A549 (cell line): ENCODE data around the gene EPN1. TPM values are rescaled to one million over a fixed set of nuclear protein-coding genes. Genes with fewer than 3 reads are reported as not detected.
"Not testable (repeated sequence)": the region's sequence is repeated elsewhere in the genome, so short reads cannot be mapped to it uniquely, and the experiment has no call there.

Experiments used
- ATAC-seq, 2 experiments: fragments of 200-7000 bp in 1 of 2; fragments of >200 bp in 1 of 2; cut with Nextera tagmentation in 1 of 2; cut with Tn5 transposase in 1 of 2; 3 replicates each; pipeline versions ENCODE4 v1.8.0 to v1.9.1; 2018 to 2020; ENCODE audit warnings: mild to moderate bottlenecking in 1 of 2, moderate library complexity in 1 of 2
- CTCF ChIA-PET: fragments of 300-600 bp; sonication (Branson Sonifier 250); formaldehyde crosslinking; extraction: SDS; loops from one replicate; lab custom pipeline; 2021; ENCODE audit warnings: antibody characterized with exemption, inconsistent platforms; lab: Yijun Ruan, JAX
- POLR2A ChIA-PET: fragments of 350-600 bp; formaldehyde crosslinking; extraction: SDS; loops from one replicate; lab custom pipeline; 2021; ENCODE audit warnings: antibody characterized with exemption, inconsistent platforms; lab: Yijun Ruan, JAX
- DNase-seq, 2 experiments: peaks; one replicate each; pipeline versions ENCODE4 v3.0.0 to v3.0.0-alpha.2; 2011 to 2016; ENCODE audit warnings: low read depth in 1 of 2, low spot score in 1 of 2
- FAIRE-seq: peaks from 2 replicates; lab custom pipeline; 2011; peaks lifted over from hg19 to GRCh38; lab: Jason Lieb, UNC
- H3K27ac ChIP-seq, 2 experiments: fragments of >200 bp; sonication (Bioruptor Twin); formaldehyde crosslinking; 3 replicates each; pipeline ENCODE4 v1.5.1; 2016 to 2017
- H3K4me1 ChIP-seq: fragments of >200 bp; sonication (Bioruptor Twin); formaldehyde crosslinking; 3 replicates; pipeline ENCODE4 v1.6.1; 2016
- H3K4me2 ChIP-seq: fragments of >200 bp; sonication (Bioruptor Twin); formaldehyde crosslinking; 3 replicates; pipeline ENCODE4 v1.6.1; 2016
- H3K4me3 ChIP-seq: fragments of >200 bp; sonication (Bioruptor Twin); formaldehyde crosslinking; 3 replicates; pipeline ENCODE4 v1.5.1; 2016
- H3K9me3 ChIP-seq: fragments of >200 bp; sonication (Bioruptor Twin); formaldehyde crosslinking; 3 replicates; pipeline ENCODE4 v1.6.1; 2016
- CBX2 ChIP-seq: fragments of 200-600 bp; sonication (generic); IDR thresholded peaks from 2 replicates; pipeline ENCODE4 v1.6.1; 2016; ENCODE audit warnings: low read depth, mild to moderate bottlenecking, borderline replicate concordance
- CBX8 ChIP-seq: fragments of 200-600 bp; sonication (generic); IDR thresholded peaks from 2 replicates; pipeline ENCODE4 v1.6.1; 2016
- CEBPB ChIP-seq, 2 experiments: fragments of >200 bp in 1 of 2; sonication (Bioruptor Twin) in 1 of 2; formaldehyde crosslinking in 1 of 2; IDR thresholded peaks; 2 replicates each; pipeline ENCODE4 v1.6.1; 2012 to 2016
- CHD4 ChIP-seq: fragments of 200-600 bp; sonication (generic); IDR thresholded peaks from 2 replicates; pipeline ENCODE4 v1.6.1; 2016; ENCODE audit warnings: antibody characterized with exemption, mild to moderate bottlenecking, borderline replicate concordance
- EHF ChIP-seq: fragments of 250-450 bp; sonication (Bioruptor Pico); IDR thresholded peaks from 2 replicates; pipeline ENCODE4 v1.5.0; 2020; ENCODE audit warnings: mild to moderate bottlenecking
- EP300 ChIP-seq, 2 experiments: fragments of >200 bp; sonication (Bioruptor Twin); formaldehyde crosslinking; IDR thresholded peaks; 2 replicates in 1 of 2; 3 replicates in 1 of 2; pipeline ENCODE4 v1.6.1; 2016 to 2017
- ESRRA ChIP-seq: fragments of 150-350 bp; IDR thresholded peaks from 2 replicates; pipeline ENCODE4 v1.6.1; 2014; ENCODE audit warnings: mild to moderate bottlenecking, low read length, borderline replicate concordance
- FOSB ChIP-seq: fragments of 250-450 bp; sonication (Bioruptor Pico); IDR thresholded peaks from 2 replicates; pipeline ENCODE4 v1.5.0; 2020; ENCODE audit warnings: mild to moderate bottlenecking, moderate library complexity
- HEYL ChIP-seq: fragments of 250-450 bp; sonication (Bioruptor Pico); IDR thresholded peaks from 2 replicates; pipeline ENCODE4 v1.8.0; 2021; ENCODE audit warnings: mild to moderate bottlenecking, moderate library complexity
- HOXB13 ChIP-seq: fragments of 250-450 bp; sonication (Bioruptor Pico); IDR thresholded peaks from 2 replicates; pipeline ENCODE4 v1.5.0; 2020; ENCODE audit warnings: low read depth, mild to moderate bottlenecking, moderate library complexity
- KDM5A ChIP-seq: fragments of 200-600 bp; sonication (generic); IDR thresholded peaks from 2 replicates; pipeline ENCODE4 v1.6.1; 2016; ENCODE audit warnings: antibody characterized with exemption, mild to moderate bottlenecking
- MYC ChIP-seq: IDR thresholded peaks from 2 replicates; pipeline ENCODE4 v1.6.1; 2012; ENCODE audit warnings: mild to moderate bottlenecking, inconsistent platforms, low read length, improper control_type of control experiment, borderline replicate concordance
- NFE2L2 ChIP-seq: fragments of 150-350 bp; conservative IDR thresholded peaks from 2 replicates; pipeline ENCODE4 v1.6.1; 2014; ENCODE audit warnings: low read length
- NPAS2 ChIP-seq: fragments of 250-450 bp; sonication (Bioruptor Pico); IDR thresholded peaks from 2 replicates; pipeline ENCODE4 v1.8.0; 2022; ENCODE audit warnings: mild to moderate bottlenecking, moderate library complexity, borderline replicate concordance
- PHF8 ChIP-seq: fragments of 200-600 bp; sonication (generic); IDR thresholded peaks from 2 replicates; pipeline ENCODE4 v1.6.1; 2016; ENCODE audit warnings: low read depth, mild to moderate bottlenecking, antibody characterized with exemption, moderate library complexity, borderline replicate concordance
- POLR2AphosphoS2 ChIP-seq: conservative IDR thresholded peaks from 2 replicates; pipeline ENCODE4 v1.6.1; 2012; ENCODE audit warnings: low read length, improper control_type of control experiment, inconsistent platforms
- RNF2 ChIP-seq: fragments of 200-600 bp; sonication (generic); IDR thresholded peaks from 2 replicates; pipeline ENCODE4 v1.6.1; 2016; ENCODE audit warnings: low read depth, mild to moderate bottlenecking, antibody characterized with exemption, moderate library complexity, borderline replicate concordance
- SREBF2 ChIP-seq: fragments of 450-650 bp; IDR thresholded peaks from 2 replicates; pipeline ENCODE4 v1.6.1; 2014; ENCODE audit warnings: mild to moderate bottlenecking, moderate library complexity
- TP53 ChIP-seq: fragments of 250-450 bp; sonication (Bioruptor Pico); IDR thresholded peaks from 2 replicates; pipeline ENCODE4 v1.5.0; 2021; ENCODE audit warnings: mild to moderate bottlenecking, moderate library complexity
- ZFP36 ChIP-seq: fragments of 450-650 bp; IDR thresholded peaks from 2 replicates; pipeline ENCODE4 v1.6.1; 2014; ENCODE audit warnings: borderline replicate concordance; ENCODE audit not compliant: partially characterized antibody
- WGBS: methylation state at CpG from one replicate; pipeline ENCODE4 v1.1.6; 2017; ENCODE audit errors: missing lambda C conversion rate; 5-methylcytosine and 5-hydroxymethylcytosine counted together
- polyA plus RNA-seq, 4 experiments: library from polyadenylated mRNA; depleted of rRNA in 3 of 4; stranded (reverse); fragments of >200 nt; fragmentation: RNase III in 1 of 4; extraction: RNeasy Plus Mini Kit Qiagen cat#74134 plus additional on column Dnase treatment in 1 of 4; gene quantifications; 2 replicates in 3 of 4; 3 replicates in 1 of 4; pipeline ENCODE4 v1.2.3, GENCODE V29; 2011 to 2017
- TF ChIP-seq, protein P1 (sequence below): fragments of 450-650 bp; IDR thresholded peaks from 2 replicates; pipeline ENCODE4 v1.6.1; 2014; ENCODE audit warnings: antibody characterized with exemption
- TF ChIP-seq, protein P2 (sequence below): fragments of >200 bp; sonication (Bioruptor Twin); formaldehyde crosslinking; IDR thresholded peaks from 3 replicates; pipeline ENCODE4 v1.5.1; 2016
- TF ChIP-seq, protein P3 (sequence below): fragments of >200 bp; sonication (Bioruptor Twin); formaldehyde crosslinking; IDR thresholded peaks from 3 replicates; pipeline ENCODE4 v1.6.1; 2016
- TF ChIP-seq, protein P4 (sequence below): fragments of 250-450 bp; sonication (Bioruptor Pico); IDR thresholded peaks from 2 replicates; pipeline ENCODE4 v1.5.0; 2020; ENCODE audit warnings: low read depth, mild to moderate bottlenecking, moderate library complexity
- TF ChIP-seq, protein P5 (sequence below): IDR thresholded peaks from 2 replicates; pipeline ENCODE4 v1.6.1; 2012
- TF ChIP-seq, protein P6 (sequence below): IDR thresholded peaks from 2 replicates; pipeline ENCODE4 v1.6.1; 2012; ENCODE audit warnings: low read depth, borderline replicate concordance

The EPN1 gene
- polyA plus RNA-seq, 2 of the 4 experiments (the other 2 are of a cell fraction), result 43.7 to 139 TPM

DNA sequence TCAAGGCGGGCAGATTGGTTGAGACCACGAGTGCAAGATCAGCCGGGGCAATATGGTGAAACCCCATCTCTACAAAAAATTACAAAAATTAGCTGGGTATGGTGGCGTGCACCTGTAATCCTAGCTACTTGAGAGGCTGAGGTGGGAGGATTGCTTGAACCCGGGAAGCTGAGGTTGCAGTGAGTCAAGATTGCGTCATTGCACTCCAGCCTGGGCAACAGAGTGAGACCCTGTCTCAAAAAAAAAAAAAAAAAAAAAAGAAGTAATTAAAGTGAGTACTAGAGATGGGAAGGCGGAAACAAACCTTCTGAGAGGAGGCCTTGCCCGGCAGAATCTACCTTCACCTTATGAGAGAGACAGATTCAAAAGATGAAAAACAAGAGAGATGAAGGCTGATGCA is 48.5 kb downstream of the EPN1 start:
- no peak for DNase-seq
- Histone ChIP-seq H3K9me3 (peaks cover 35% of the 10 kb centered on the region), H3K4me1 (no peaks in the 10 kb centered on the region), H3K4me3 (no peak overlapping the region), H3K4me2 (no peak overlapping the region), H3K27ac (no peak overlapping the region)
- WGBS, result 26% methylated on average over 8 of the region's 8 CpGs
- TF ChIP-seq NPAS2 (CRISPR knock-in tag) (no peak), HEYL (no peak), EP300 (IDR thresholded peaks at IDR 0.05) (no peak), NFE2L2 (no peak), TP53 (CRISPR knock-in tag) (no peak), SREBF2 (no peak), PHF8 (no peak), EHF (no peak), FOSB (CRISPR knock-in tag) (no peak), HOXB13 (CRISPR knock-in tag) (no peak), POLR2AphosphoS2 (no peak), RNF2 (no peak), CBX8 (no peak), CEBPB (IDR thresholded peaks at IDR 0.05) (no peak), KDM5A (no peak), MYC (no peak)
- TF ChIP-seq, protein P1, sequence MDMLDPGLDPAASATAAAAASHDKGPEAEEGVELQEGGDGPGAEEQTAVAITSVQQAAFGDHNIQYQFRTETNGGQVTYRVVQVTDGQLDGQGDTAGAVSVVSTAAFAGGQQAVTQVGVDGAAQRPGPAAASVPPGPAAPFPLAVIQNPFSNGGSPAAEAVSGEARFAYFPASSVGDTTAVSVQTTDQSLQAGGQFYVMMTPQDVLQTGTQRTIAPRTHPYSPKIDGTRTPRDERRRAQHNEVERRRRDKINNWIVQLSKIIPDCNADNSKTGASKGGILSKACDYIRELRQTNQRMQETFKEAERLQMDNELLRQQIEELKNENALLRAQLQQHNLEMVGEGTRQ, result no peak
- TF ChIP-seq, protein P2, sequence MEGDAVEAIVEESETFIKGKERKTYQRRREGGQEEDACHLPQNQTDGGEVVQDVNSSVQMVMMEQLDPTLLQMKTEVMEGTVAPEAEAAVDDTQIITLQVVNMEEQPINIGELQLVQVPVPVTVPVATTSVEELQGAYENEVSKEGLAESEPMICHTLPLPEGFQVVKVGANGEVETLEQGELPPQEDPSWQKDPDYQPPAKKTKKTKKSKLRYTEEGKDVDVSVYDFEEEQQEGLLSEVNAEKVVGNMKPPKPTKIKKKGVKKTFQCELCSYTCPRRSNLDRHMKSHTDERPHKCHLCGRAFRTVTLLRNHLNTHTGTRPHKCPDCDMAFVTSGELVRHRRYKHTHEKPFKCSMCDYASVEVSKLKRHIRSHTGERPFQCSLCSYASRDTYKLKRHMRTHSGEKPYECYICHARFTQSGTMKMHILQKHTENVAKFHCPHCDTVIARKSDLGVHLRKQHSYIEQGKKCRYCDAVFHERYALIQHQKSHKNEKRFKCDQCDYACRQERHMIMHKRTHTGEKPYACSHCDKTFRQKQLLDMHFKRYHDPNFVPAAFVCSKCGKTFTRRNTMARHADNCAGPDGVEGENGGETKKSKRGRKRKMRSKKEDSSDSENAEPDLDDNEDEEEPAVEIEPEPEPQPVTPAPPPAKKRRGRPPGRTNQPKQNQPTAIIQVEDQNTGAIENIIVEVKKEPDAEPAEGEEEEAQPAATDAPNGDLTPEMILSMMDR, result no peak
- TF ChIP-seq, protein P3, sequence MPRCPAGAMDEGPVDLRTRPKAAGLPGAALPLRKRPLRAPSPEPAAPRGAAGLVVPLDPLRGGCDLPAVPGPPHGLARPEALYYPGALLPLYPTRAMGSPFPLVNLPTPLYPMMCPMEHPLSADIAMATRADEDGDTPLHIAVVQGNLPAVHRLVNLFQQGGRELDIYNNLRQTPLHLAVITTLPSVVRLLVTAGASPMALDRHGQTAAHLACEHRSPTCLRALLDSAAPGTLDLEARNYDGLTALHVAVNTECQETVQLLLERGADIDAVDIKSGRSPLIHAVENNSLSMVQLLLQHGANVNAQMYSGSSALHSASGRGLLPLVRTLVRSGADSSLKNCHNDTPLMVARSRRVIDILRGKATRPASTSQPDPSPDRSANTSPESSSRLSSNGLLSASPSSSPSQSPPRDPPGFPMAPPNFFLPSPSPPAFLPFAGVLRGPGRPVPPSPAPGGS, result no peak
- ATAC-seq, result no peak
- ChIA-PET CTCF (no interaction called here), POLR2A (no interaction called here)
- no peak for FAIRE-seq

DNA sequence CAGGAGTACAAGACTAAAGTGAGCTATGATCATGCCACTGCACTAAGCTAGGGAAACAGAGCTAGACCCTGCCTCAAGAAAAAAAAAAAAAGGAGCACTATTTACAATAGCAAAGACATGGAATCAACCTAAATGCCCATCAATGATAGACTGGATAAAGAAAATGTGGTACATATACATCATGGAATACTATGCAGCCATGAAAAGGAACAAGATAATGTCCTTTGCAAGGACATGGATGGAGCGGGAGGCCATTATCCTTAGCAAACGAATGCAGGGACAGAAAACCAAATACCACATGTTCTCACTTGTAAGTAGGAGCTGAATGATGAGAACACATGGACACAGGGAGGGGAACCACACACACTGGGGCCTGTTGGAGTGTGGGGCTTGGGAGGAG is 55.4 kb downstream of the EPN1 start:
- H3K9me3 ChIP-seq, ATAC-seq, H3K4me1 ChIP-seq, POLR2A ChIA-PET, H3K4me3 ChIP-seq, CTCF ChIA-PET, H3K4me2 ChIP-seq, H3K27ac ChIP-seq, DNase-seq, FAIRE-seq: not testable (repeated sequence)
- 12% methylated on average over 2 of the region's 2 CpGs for whole genome bisulfite sequencing

DNA sequence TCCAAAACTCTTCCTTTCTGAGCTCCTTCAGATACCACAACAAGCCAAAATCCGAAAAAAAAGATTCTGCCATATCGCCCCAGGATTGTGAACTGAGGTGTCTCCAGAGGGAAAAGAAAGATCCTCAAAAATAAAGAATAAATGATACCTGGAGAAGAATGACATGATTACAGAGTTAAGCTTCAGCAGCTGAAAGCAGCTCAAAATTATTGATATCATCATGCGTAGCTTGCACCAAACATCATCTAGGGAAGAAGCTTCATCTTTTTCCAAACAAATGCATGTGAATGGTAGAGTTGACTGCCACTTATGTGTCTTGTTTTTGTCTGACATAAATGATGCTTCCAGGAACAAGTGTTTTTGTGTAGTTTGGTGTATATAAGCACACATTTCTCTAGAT is 63.3 kb downstream of the EPN1 start, which contains the start of gene NLRP9:
NLRP9 (minus strand) TSS at position 101 of the 400 bp plus-strand sequence; CDS start at position 73, 28 bp downstream.
- ChIA-PET CTCF (no interaction called here), POLR2A (no interaction called here)
- WGBS, result 22% methylated on average over 3 of the region's 3 CpGs
- DNase-seq (no peak), ATAC-seq (no peak), FAIRE-seq (peak; percentile 74)
- H3K27ac ChIP-seq, result no peak within 1 kb of the TSS
- peaks cover 3% of the 10 kb centered on the region; the same call in 1 of the 3 replicates for H3K9me3 ChIP-seq
- H3K4me1 ChIP-seq, result no peaks in the 10 kb centered on the region
- H3K4me2 ChIP-seq, result no peak within 1 kb of the TSS
- no peak within 1 kb of the TSS for H3K4me3 ChIP-seq
- TF ChIP-seq, protein P4, sequence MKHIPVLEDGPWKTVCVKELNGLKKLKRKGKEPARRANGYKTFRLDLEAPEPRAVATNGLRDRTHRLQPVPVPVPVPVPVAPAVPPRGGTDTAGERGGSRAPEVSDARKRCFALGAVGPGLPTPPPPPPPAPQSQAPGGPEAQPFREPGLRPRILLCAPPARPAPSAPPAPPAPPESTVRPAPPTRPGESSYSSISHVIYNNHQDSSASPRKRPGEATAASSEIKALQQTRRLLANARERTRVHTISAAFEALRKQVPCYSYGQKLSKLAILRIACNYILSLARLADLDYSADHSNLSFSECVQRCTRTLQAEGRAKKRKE (CRISPR knock-in tag), result no peak
- TF ChIP-seq, protein P5, sequence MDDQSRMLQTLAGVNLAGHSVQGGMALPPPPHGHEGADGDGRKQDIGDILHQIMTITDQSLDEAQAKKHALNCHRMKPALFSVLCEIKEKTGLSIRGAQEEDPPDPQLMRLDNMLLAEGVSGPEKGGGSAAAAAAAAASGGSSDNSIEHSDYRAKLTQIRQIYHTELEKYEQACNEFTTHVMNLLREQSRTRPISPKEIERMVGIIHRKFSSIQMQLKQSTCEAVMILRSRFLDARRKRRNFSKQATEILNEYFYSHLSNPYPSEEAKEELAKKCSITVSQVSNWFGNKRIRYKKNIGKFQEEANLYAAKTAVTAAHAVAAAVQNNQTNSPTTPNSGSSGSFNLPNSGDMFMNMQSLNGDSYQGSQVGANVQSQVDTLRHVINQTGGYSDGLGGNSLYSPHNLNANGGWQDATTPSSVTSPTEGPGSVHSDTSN, result no peak
- TF ChIP-seq CBX2, result no peak
- TF ChIP-seq, protein P6, sequence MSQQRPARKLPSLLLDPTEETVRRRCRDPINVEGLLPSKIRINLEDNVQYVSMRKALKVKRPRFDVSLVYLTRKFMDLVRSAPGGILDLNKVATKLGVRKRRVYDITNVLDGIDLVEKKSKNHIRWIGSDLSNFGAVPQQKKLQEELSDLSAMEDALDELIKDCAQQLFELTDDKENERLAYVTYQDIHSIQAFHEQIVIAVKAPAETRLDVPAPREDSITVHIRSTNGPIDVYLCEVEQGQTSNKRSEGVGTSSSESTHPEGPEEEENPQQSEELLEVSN, result no peak
- no peak for TF ChIP-seq MYC
- no peak for TF ChIP-seq KDM5A
- TF ChIP-seq ZFP36, result no peak
- TF ChIP-seq ESRRA, result no peak
- TF ChIP-seq CHD4, result no peak
- TF ChIP-seq, protein P2, result no peak
